ENCODE results near the gene MCOLN1. TPM values are rescaled to one million over a fixed set of nuclear protein-coding genes. Genes with fewer than 3 reads are reported as not detected.

Gene MCOLN1
- total and polyA plus RNA-seq, 9 of the 15 experiments (the other 6 are each of a cell fraction or from before 2014, with no cell fraction given) = 0.25 to 15.4 (median 7.1) TPM

DNA sequence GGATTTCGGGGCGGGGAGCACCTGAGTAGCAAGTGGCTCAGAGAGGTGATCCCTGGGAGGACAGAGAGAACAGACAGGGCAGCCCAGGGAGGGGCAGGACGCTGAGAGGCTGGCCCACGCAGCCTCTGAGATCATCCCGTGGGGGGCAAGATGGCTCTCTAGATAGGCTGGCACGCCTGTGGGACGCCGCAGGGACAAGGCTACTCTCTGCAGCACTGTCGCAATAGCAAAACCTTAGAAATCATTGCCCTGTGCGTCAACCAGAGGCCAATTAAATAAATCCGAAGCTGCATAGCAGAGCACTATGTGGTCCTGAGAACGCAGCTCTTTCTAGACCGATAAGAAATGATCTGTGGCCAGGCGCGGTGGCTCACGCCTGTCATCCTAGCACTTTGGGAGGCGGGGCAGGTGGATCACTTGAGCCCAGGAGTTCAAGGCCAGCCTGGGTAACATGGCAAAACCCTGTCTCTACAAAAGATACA lies 38.7 kb upstream of the MCOLN1 start (continued):
- TF ChIP-seq, protein P1, sequence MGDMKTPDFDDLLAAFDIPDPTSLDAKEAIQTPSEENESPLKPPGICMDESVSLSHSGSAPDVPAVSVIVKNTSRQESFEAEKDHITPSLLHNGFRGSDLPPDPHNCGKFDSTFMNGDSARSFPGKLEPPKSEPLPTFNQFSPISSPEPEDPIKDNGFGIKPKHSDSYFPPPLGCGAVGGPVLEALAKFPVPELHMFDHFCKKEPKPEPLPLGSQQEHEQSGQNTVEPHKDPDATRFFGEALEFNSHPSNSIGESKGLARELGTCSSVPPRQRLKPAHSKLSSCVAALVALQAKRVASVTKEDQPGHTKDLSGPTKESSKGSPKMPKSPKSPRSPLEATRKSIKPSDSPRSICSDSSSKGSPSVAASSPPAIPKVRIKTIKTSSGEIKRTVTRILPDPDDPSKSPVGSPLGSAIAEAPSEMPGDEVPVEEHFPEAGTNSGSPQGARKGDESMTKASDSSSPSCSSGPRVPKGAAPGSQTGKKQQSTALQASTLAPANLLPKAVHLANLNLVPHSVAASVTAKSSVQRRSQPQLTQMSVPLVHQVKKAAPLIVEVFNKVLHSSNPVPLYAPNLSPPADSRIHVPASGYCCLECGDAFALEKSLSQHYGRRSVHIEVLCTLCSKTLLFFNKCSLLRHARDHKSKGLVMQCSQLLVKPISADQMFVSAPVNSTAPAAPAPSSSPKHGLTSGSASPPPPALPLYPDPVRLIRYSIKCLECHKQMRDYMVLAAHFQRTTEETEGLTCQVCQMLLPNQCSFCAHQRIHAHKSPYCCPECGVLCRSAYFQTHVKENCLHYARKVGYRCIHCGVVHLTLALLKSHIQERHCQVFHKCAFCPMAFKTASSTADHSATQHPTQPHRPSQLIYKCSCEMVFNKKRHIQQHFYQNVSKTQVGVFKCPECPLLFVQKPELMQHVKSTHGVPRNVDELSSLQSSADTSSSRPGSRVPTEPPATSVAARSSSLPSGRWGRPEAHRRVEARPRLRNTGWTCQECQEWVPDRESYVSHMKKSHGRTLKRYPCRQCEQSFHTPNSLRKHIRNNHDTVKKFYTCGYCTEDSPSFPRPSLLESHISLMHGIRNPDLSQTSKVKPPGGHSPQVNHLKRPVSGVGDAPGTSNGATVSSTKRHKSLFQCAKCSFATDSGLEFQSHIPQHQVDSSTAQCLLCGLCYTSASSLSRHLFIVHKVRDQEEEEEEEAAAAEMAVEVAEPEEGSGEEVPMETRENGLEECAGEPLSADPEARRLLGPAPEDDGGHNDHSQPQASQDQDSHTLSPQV (IDR thresholded peaks at IDR 0.05) = no peak
- no peak for TF ChIP-seq MTF1 (CRISPR knock-in tag; IDR thresholded peaks at IDR 0.05; ENCODE audit: borderline replicate concordance)
- TF ChIP-seq BRD9 (IDR thresholded peaks at IDR 0.05; ENCODE audit: low read depth, partially characterized antibody) = no peak
- no peak for TF ChIP-seq GTF2A2 (tag; IDR thresholded peaks at IDR 0.05)
- no peak for TF ChIP-seq ILF3 (IDR thresholded peaks at IDR 0.05; ENCODE audit: borderline replicate concordance)
- TF ChIP-seq CHCHD3 (CRISPR knock-in tag; IDR thresholded peaks at IDR 0.05) = no peak
- TF ChIP-seq, protein P2, sequence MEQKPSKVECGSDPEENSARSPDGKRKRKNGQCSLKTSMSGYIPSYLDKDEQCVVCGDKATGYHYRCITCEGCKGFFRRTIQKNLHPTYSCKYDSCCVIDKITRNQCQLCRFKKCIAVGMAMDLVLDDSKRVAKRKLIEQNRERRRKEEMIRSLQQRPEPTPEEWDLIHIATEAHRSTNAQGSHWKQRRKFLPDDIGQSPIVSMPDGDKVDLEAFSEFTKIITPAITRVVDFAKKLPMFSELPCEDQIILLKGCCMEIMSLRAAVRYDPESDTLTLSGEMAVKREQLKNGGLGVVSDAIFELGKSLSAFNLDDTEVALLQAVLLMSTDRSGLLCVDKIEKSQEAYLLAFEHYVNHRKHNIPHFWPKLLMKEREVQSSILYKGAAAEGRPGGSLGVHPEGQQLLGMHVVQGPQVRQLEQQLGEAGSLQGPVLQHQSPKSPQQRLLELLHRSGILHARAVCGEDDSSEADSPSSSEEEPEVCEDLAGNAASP (IDR thresholded peaks at IDR 0.05) = no peak
- no peak for TF ChIP-seq NR3C1 (CRISPR knock-in tag; IDR thresholded peaks at IDR 0.05)
- TF ChIP-seq, protein P3, sequence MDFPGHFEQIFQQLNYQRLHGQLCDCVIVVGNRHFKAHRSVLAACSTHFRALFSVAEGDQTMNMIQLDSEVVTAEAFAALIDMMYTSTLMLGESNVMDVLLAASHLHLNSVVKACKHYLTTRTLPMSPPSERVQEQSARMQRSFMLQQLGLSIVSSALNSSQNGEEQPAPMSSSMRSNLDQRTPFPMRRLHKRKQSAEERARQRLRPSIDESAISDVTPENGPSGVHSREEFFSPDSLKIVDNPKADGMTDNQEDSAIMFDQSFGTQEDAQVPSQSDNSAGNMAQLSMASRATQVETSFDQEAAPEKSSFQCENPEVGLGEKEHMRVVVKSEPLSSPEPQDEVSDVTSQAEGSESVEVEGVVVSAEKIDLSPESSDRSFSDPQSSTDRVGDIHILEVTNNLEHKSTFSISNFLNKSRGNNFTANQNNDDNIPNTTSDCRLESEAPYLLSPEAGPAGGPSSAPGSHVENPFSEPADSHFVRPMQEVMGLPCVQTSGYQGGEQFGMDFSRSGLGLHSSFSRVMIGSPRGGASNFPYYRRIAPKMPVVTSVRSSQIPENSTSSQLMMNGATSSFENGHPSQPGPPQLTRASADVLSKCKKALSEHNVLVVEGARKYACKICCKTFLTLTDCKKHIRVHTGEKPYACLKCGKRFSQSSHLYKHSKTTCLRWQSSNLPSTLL (IDR thresholded peaks at IDR 0.05) = no peak
- peak; percentile 62; the same call in 1 of the 2 replicates for TF ChIP-seq ZNF263 (CRISPR knock-in tag; IDR thresholded peaks at IDR 0.05; ENCODE audit: borderline replicate concordance)
- no peak for TF ChIP-seq PHF8 (IDR thresholded peaks at IDR 0.05; ENCODE audit: borderline replicate concordance, low read length)
- TF ChIP-seq ARHGAP35 (IDR thresholded peaks at IDR 0.05; ENCODE audit: partially characterized antibody) = no peak
- no peak for TF ChIP-seq NBN (IDR thresholded peaks at IDR 0.05; ENCODE audit: low read depth)
- TF ChIP-seq, protein P4, sequence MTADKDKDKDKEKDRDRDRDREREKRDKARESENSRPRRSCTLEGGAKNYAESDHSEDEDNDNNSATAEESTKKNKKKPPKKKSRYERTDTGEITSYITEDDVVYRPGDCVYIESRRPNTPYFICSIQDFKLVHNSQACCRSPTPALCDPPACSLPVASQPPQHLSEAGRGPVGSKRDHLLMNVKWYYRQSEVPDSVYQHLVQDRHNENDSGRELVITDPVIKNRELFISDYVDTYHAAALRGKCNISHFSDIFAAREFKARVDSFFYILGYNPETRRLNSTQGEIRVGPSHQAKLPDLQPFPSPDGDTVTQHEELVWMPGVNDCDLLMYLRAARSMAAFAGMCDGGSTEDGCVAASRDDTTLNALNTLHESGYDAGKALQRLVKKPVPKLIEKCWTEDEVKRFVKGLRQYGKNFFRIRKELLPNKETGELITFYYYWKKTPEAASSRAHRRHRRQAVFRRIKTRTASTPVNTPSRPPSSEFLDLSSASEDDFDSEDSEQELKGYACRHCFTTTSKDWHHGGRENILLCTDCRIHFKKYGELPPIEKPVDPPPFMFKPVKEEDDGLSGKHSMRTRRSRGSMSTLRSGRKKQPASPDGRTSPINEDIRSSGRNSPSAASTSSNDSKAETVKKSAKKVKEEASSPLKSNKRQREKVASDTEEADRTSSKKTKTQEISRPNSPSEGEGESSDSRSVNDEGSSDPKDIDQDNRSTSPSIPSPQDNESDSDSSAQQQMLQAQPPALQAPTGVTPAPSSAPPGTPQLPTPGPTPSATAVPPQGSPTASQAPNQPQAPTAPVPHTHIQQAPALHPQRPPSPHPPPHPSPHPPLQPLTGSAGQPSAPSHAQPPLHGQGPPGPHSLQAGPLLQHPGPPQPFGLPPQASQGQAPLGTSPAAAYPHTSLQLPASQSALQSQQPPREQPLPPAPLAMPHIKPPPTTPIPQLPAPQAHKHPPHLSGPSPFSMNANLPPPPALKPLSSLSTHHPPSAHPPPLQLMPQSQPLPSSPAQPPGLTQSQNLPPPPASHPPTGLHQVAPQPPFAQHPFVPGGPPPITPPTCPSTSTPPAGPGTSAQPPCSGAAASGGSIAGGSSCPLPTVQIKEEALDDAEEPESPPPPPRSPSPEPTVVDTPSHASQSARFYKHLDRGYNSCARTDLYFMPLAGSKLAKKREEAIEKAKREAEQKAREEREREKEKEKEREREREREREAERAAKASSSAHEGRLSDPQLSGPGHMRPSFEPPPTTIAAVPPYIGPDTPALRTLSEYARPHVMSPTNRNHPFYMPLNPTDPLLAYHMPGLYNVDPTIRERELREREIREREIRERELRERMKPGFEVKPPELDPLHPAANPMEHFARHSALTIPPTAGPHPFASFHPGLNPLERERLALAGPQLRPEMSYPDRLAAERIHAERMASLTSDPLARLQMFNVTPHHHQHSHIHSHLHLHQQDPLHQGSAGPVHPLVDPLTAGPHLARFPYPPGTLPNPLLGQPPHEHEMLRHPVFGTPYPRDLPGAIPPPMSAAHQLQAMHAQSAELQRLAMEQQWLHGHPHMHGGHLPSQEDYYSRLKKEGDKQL (CRISPR knock-in tag; IDR thresholded peaks at IDR 0.05; ENCODE audit: borderline replicate concordance) = no peak
- no peak for TF ChIP-seq NCOR1 (IDR thresholded peaks at IDR 0.05)

All from K562 (cell line).